Mesendoderm (in vitro differentiated cells): ENCODE measurements around the gene IPO9.
A peak's percentile ranks its signal among the peaks of the same experiment; 100 is the strongest.

Source experiments
- DNase-seq: peaks from one replicate; pipeline ENCODE4 v3.0.0; 2013
- H2AK5ac ChIP-seq: 2 replicates; pipeline ENCODE4 v1.6.1; 2013; ENCODE audit warnings: low read length, inconsistent platforms
- H2BK120ac ChIP-seq: 2 replicates; pipeline ENCODE4 v1.6.1; 2013; ENCODE audit warnings: low read depth, mild to moderate bottlenecking, low read length, moderate library complexity, mixed read lengths
- H2BK15ac ChIP-seq: replicated peaks from 2 replicates; pipeline ENCODE4 v1.6.1; 2013; ENCODE audit warnings: low read depth, mild to moderate bottlenecking, moderate library complexity
- H2BK5ac ChIP-seq: 2 replicates; pipeline ENCODE4 v1.6.1; 2013; ENCODE audit warnings: low read length, inconsistent platforms
- H3K18ac ChIP-seq: 2 replicates; pipeline ENCODE4 v1.6.1; 2013; ENCODE audit warnings: mild to moderate bottlenecking, low read length, mixed read lengths
- H3K23ac ChIP-seq: one replicate; pipeline ENCODE4 v1.6.1; 2013; ENCODE audit warnings: low read length
- H3K27ac ChIP-seq: 2 replicates; pipeline ENCODE4 v1.5.1; 2013; ENCODE audit warnings: low read depth, mild to moderate bottlenecking, inconsistent platforms, low read length, moderate library complexity
- H3K27me3 ChIP-seq: 2 replicates; pipeline ENCODE4 v1.6.1; 2013; ENCODE audit warnings: low read length, control low read depth, mild to moderate bottlenecking, inconsistent platforms; ENCODE audit not compliant: insufficient read depth, poor library complexity
- H3K36me3 ChIP-seq: 2 replicates; pipeline ENCODE4 v1.6.1; 2013; ENCODE audit warnings: low read length, inconsistent platforms; ENCODE audit not compliant: control insufficient read depth, insufficient read depth
- H3K4ac ChIP-seq: one replicate; pipeline ENCODE4 v1.6.1; 2013; ENCODE audit warnings: low read depth, mild to moderate bottlenecking, low read length, moderate library complexity
- H3K4me1 ChIP-seq: 2 replicates; pipeline ENCODE4 v1.6.1; 2013; ENCODE audit warnings: low read depth, low read length, inconsistent platforms; ENCODE audit not compliant: control insufficient read depth
- H3K4me2 ChIP-seq: 2 replicates; pipeline ENCODE4 v1.6.1; 2013; ENCODE audit warnings: low read length
- H3K4me3 ChIP-seq: 2 replicates; pipeline ENCODE4 v1.5.1; 2013; ENCODE audit warnings: mild to moderate bottlenecking, low read length
- H3K56ac ChIP-seq: one replicate; pipeline ENCODE4 v1.6.1; 2013; ENCODE audit warnings: low read length
- H3K79me1 ChIP-seq: 2 replicates; pipeline ENCODE4 v1.6.1; 2013; ENCODE audit warnings: low read length, inconsistent platforms
- H3K79me2 ChIP-seq: 2 replicates; pipeline ENCODE4 v1.6.1; 2013; ENCODE audit warnings: mild to moderate bottlenecking, low read length; ENCODE audit not compliant: control insufficient read depth, insufficient read depth
- H3K9ac ChIP-seq: 2 replicates; pipeline ENCODE4 v1.6.1; 2013; ENCODE audit warnings: low read length, inconsistent platforms
- H4K5ac ChIP-seq: one replicate; pipeline ENCODE4 v1.6.1; 2013; ENCODE audit warnings: low read length
- H4K8ac ChIP-seq: one replicate; pipeline ENCODE4 v1.6.1; 2013; ENCODE audit warnings: low read depth, mild to moderate bottlenecking, control low read depth, low read length, moderate library complexity
- WGBS: extraction: QIAGEN DNeasy Blood & Tissue Kit; methylation state at CpG from one replicate; pipeline ENCODE4 v1.1.7; 2013; ENCODE audit warnings: low lambda C conversion rate, missing lambda C conversion rate; ENCODE audit not compliant: insufficient coverage; ENCODE audit errors: extremely low coverage; 5-methylcytosine and 5-hydroxymethylcytosine counted together

IPO9 gene

GRCh38 chr1:201825245-201825644 is 3.7 kb upstream of the IPO9 start:
- no peak for DNase-seq
- Histone ChIP-seq H3K27ac (no peak overlapping the region), H3K4me1 (no peaks in the 10 kb centered on the region), H4K8ac (no peak overlapping the region), H3K4ac (no peak overlapping the region), H2BK15ac (no peak overlapping the region), H3K4me2 (no peak overlapping the region), H2AK5ac (no peak overlapping the region), H3K9ac (no peak overlapping the region), H3K27me3 (no peaks in the 10 kb centered on the region), H3K79me1 (peaks cover 2% of the 10 kb centered on the region), H3K56ac (no peak overlapping the region), H3K79me2 (peaks cover 10% of the 10 kb centered on the region), H2BK120ac (no peak overlapping the region), H3K36me3 (no peaks in the 10 kb centered on the region), H4K5ac (no peak overlapping the region), H3K23ac (no peak overlapping the region), H3K18ac (no peak overlapping the region), H2BK5ac (no peak overlapping the region), H3K4me3 (no peak overlapping the region)
- no CpG with 5 or more reads among the region's 3 CpGs for WGBS

DNA sequence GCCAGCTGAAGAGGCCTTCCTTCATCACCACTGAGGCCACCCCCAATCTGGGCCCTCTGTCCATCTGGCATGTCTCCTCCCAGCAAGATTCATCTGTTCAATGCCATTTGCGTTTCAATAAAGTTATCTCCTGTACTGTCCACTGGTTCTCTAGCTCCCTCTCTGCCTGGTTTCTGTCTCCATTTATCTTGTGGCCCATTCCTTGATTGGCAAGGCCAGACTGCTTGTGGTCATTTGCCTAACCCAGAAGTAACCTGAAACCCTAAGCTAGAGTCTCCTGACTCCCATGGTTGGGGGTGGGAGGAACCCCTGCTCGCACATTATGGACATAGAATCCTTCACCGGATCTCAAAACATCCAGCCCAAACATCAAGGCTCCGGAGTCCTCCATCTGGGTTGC is 2.1 kb upstream of the IPO9 start:
- WGBS, result no CpG with 5 or more reads among the region's 4 CpGs
- H3K4ac ChIP-seq, result no peak overlapping the region
- H3K79me2 ChIP-seq, result peaks cover 25% of the 10 kb centered on the region
- no peaks in the 10 kb centered on the region for H3K36me3 ChIP-seq
- peaks cover 2% of the 10 kb centered on the region for H3K79me1 ChIP-seq
- no peak overlapping the region for H3K56ac ChIP-seq
- H3K4me2 ChIP-seq, result no peak overlapping the region
- no peak overlapping the region for H3K4me3 ChIP-seq
- H3K23ac ChIP-seq, result no peak overlapping the region
- H2AK5ac ChIP-seq, result no peak overlapping the region
- no peak overlapping the region for H4K5ac ChIP-seq
- no peaks in the 10 kb centered on the region for H3K27me3 ChIP-seq
- H3K18ac ChIP-seq, result no peak overlapping the region
- no peak overlapping the region for H2BK15ac ChIP-seq
- no peak overlapping the region for H2BK5ac ChIP-seq
- H3K9ac ChIP-seq, result no peak overlapping the region
- H2BK120ac ChIP-seq, result no peak overlapping the region
- H4K8ac ChIP-seq, result no peak overlapping the region
- no peak overlapping the region for H3K27ac ChIP-seq
- DNase-seq, result peak; percentile 28
- peaks cover 10% of the 10 kb centered on the region for H3K4me1 ChIP-seq

DNA sequence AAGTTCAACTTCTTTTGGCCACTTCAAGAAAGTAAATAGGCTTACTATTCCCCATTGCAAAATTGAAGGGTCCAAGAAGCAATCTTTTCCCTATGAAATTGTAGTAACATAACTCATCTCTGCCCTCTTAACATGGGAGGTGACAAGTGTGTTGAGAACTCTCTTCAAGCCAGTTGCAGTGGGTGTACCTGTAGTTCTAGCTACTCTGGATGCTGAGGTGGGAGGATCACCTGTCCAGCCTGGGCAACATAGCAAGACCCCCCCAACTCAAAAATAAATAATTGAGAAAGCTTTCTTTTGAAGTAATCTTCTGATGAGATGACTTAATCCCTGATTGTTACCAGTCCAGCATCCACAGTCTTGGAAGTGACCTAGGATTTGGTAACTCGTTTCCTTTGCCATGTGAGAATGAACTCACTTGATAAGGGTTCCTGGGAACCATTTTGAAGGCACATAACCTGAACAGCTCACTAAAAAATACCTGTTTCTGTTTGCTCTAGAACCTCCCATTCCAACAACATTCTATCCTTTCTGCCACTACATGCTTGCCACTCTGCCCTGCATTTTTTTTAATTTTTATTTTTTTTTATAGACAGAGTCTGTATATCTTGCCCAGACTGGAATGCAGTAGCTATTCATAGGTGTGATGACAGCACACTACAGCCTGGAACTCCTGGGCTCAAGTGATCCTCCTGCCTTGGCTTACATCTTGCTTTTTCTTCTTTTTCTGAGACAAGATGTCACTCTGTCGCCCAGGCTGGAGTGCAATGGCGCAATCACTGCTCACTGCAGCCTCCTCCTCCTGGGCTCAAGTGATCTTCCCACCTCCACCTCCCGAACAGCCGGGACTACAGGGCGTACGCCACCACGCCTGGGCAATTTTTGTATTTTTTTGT is 1.4 kb upstream of the IPO9 start:
- no CpG with 5 or more reads among the region's 8 CpGs for WGBS

GRCh38 chr1:201828217-201828819 is 639 bp upstream of the IPO9 start:
- peak; percentile 21 for DNase-seq
- H2AK5ac ChIP-seq, result no peak overlapping the region
- WGBS, result no CpG with 5 or more reads among the region's 16 CpGs
- H3K27ac ChIP-seq, result no peak overlapping the region
- no peaks in the 10 kb centered on the region for H3K27me3 ChIP-seq
- peak overlapping the region; percentile 36 for H3K56ac ChIP-seq
- peak overlapping the region; percentile 13 for H4K8ac ChIP-seq
- H3K18ac ChIP-seq, result no peak overlapping the region
- no peak overlapping the region for H3K4me3 ChIP-seq
- H4K5ac ChIP-seq, result no peak overlapping the region
- no peaks in the 10 kb centered on the region for H3K36me3 ChIP-seq
- H2BK120ac ChIP-seq, result no peak overlapping the region
- H3K4me1 ChIP-seq, result peaks cover 11% of the 10 kb centered on the region
- no peak overlapping the region for H3K4ac ChIP-seq
- no peak overlapping the region for H3K4me2 ChIP-seq
- peak overlapping the region; percentile 60 for H3K9ac ChIP-seq
- no peak overlapping the region for H3K23ac ChIP-seq
- no peak overlapping the region for H2BK15ac ChIP-seq
- H3K79me1 ChIP-seq, result peaks cover 2% of the 10 kb centered on the region
- no peak overlapping the region for H2BK5ac ChIP-seq
- peaks cover 40% of the 10 kb centered on the region for H3K79me2 ChIP-seq

More for the DNA sequence above, 1.4 kb upstream of the IPO9 start:
- H3K9ac ChIP-seq, result no peak overlapping the region
- no peak overlapping the region for H4K8ac ChIP-seq
- H3K79me1 ChIP-seq, result peaks cover 2% of the 10 kb centered on the region
- H3K79me2 ChIP-seq, result peaks cover 32% of the 10 kb centered on the region
- no peaks in the 10 kb centered on the region for H3K36me3 ChIP-seq
- no peak overlapping the region for H2BK15ac ChIP-seq
- no peak overlapping the region for H3K4me3 ChIP-seq
- no peak overlapping the region for H3K18ac ChIP-seq
- no peak overlapping the region for H3K56ac ChIP-seq
- no peak for DNase-seq
- peaks cover 10% of the 10 kb centered on the region for H3K4me1 ChIP-seq
- no peak overlapping the region for H2BK120ac ChIP-seq
- no peak overlapping the region for H3K4me2 ChIP-seq
- no peak overlapping the region for H4K5ac ChIP-seq
- no peak overlapping the region for H3K27ac ChIP-seq
- H3K23ac ChIP-seq, result no peak overlapping the region
- H3K27me3 ChIP-seq, result no peaks in the 10 kb centered on the region
- H2AK5ac ChIP-seq, result no peak overlapping the region
- no peak overlapping the region for H3K4ac ChIP-seq
- H2BK5ac ChIP-seq, result no peak overlapping the region

DNA sequence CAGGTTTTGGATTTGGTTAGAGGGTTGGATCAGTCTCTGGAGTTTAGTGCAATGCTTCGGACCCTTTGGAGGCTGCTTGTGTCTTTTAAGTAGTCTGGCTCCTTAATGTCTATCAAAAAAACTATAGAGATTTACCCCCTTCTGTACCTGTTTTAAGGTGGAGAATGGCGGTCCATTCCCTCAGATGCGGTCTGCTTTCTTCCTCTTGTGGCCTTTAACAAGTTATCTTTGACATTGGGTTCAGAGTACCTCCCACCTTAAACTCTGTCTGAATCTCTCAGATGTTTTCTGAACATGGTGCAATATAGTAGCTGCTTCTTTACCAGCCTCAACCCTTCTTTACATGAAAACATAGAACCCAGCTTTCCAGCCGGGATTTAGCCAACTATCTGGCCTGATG is 2.4 kb downstream of the IPO9 start:
- no peaks in the 10 kb centered on the region for H3K36me3 ChIP-seq
- WGBS, result no CpG with 5 or more reads among the region's 4 CpGs
- H3K18ac ChIP-seq, result no peak overlapping the region
- no peak overlapping the region for H2BK120ac ChIP-seq
- no peak overlapping the region for H3K56ac ChIP-seq
- H3K4me2 ChIP-seq, result no peak overlapping the region
- no peak overlapping the region for H3K4me3 ChIP-seq
- no peak overlapping the region for H4K5ac ChIP-seq
- H2BK15ac ChIP-seq, result no peak overlapping the region
- H2AK5ac ChIP-seq, result no peak overlapping the region
- H3K4ac ChIP-seq, result no peak overlapping the region
- peaks cover 4% of the 10 kb centered on the region for H3K79me1 ChIP-seq
- H3K9ac ChIP-seq, result peak overlapping the region; percentile 9
- H3K23ac ChIP-seq, result no peak overlapping the region
- DNase-seq, result no peak
- no peak overlapping the region for H2BK5ac ChIP-seq
- no peaks in the 10 kb centered on the region for H3K27me3 ChIP-seq
- H3K4me1 ChIP-seq, result peaks cover 11% of the 10 kb centered on the region
- no peak overlapping the region for H4K8ac ChIP-seq
- H3K27ac ChIP-seq, result no peak overlapping the region
- peaks cover 64% of the 10 kb centered on the region for H3K79me2 ChIP-seq
